Lung (tissue), 12 donors: ENCODE measurements around the gene NHLH1. TPM values are rescaled to one million over a fixed set of nuclear protein-coding genes. Genes with fewer than 3 reads are reported as not detected.
A peak's percentile ranks its signal among the peaks of the same experiment; 100 is the strongest.

Source experiments
- ATAC-seq: fragments of 200-7000 bp; cut with Tn5 transposase; one replicate; pipeline ENCODE4 v1.9.1; 2020; ENCODE audit warnings: moderate number of reproducible peaks; ENCODE audit not compliant: insufficient read depth, low FRiP score
- DNase-seq, 3 donors: peaks; one replicate each; pipeline ENCODE4 v3.0.0-alpha.2; 2013 to 2017
- H3K27ac ChIP-seq, 2 donors: one replicate each; pipeline ENCODE4 v1.5.1; 2013; ENCODE audit warnings: mild to moderate bottlenecking in 2 of 2, moderate library complexity in 2 of 2, control low read depth in 1 of 2, inconsistent platforms in 1 of 2, low read depth in 1 of 2, low read length in 1 of 2
- H3K27me3 ChIP-seq, 3 donors: one replicate each; pipeline ENCODE4 v1.5.1; 2013; ENCODE audit warnings: low read length in 2 of 3; ENCODE audit not compliant: control insufficient read depth in 3 of 3, insufficient read depth in 3 of 3
- H3K36me3 ChIP-seq, 4 donors: one replicate each; pipeline ENCODE4 v1.5.1; 2013; ENCODE audit warnings: low read length in 4 of 4, mild to moderate bottlenecking in 1 of 4, moderate library complexity in 1 of 4; ENCODE audit not compliant: control insufficient read depth in 4 of 4, insufficient read depth in 4 of 4
- H3K4me1 ChIP-seq, 5 donors: one replicate each; pipeline ENCODE4 v1.5.1; 2013; ENCODE audit warnings: low read length in 5 of 5, mild to moderate bottlenecking in 2 of 5, moderate library complexity in 1 of 5; ENCODE audit not compliant: control insufficient read depth in 5 of 5, insufficient read depth in 5 of 5
- H3K4me3 ChIP-seq: one replicate; pipeline ENCODE4 v1.5.1; 2013; ENCODE audit warnings: mild to moderate bottlenecking, control low read depth, moderate library complexity
- H3K9ac ChIP-seq, 2 donors: one replicate each; pipeline ENCODE4 v1.5.1; 2013; ENCODE audit warnings: low read length in 2 of 2, control low read depth in 1 of 2; ENCODE audit not compliant: insufficient read depth in 1 of 2
- H3K9me3 ChIP-seq, 4 donors: one replicate each; pipeline ENCODE4 v1.5.1; 2013; ENCODE audit warnings: low read length in 3 of 4, mild to moderate bottlenecking in 1 of 4, moderate library complexity in 1 of 4; ENCODE audit not compliant: control insufficient read depth in 4 of 4, insufficient read depth in 3 of 4
- WGBS, 2 donors: extraction: QIAGEN DNeasy Blood & Tissue Kit; methylation state at CpG; one replicate each; pipeline ENCODE4 v1.1.7; 2013; 5-methylcytosine and 5-hydroxymethylcytosine counted together
- polyA plus RNA-seq, 2 donors: library from polyadenylated mRNA; stranded (reverse); fragments of 200-250 nt; gene quantifications; one replicate each; pipeline ENCODE4 v1.2.1, GENCODE V29; 2013
- total RNA-seq, 2 donors: library from RNA; depleted of rRNA in 1 of 2; stranded (reverse); fragments of >200 nt in 1 of 2; gene quantifications; one replicate each; pipeline ENCODE4 v1.2.1, GENCODE V29; 2014 to 2021
- TF ChIP-seq, protein P1 (sequence below): IDR thresholded peaks from 2 replicates; pipeline ENCODE4 v1.5.1; 2012; ENCODE audit warnings: mild to moderate bottlenecking; ENCODE audit errors: control extremely low read depth, extremely low read depth
- donor health status: control.
- donor health status: control.
- donor health status: Bipolar disorder and iron deficiency.
- donor health status: healthy.
- donor health status: DM: yes; HTN: yes; CAD: no.

Gene NHLH1
- total and polyA plus RNA-seq, 4 donors = 0.09 to 0.21 (median 0.15) TPM

DNA sequence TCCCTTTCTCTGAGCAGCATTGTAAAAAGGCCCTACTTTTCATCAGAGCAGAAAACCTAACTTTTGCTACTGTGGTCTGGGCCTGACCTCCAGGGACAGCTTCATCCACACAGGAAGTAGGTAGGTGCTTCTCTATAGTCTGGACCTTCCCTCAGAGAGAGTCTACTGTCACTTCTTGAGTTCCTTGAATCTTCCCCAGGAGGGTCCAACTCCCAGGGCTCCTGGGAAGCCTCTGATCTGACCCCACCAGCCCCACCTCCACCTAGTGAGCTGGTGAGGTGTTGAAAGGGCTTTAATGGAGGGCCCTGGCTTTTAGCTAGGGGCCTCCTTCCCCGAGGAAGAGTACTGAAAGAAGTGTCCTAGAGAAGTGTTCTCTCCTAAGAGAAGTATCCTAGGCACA is 30.8 kb downstream of the NHLH1 start:
- H3K27ac ChIP-seq = no peak overlapping the region
- H3K4me1 ChIP-seq = peaks cover 2 to 20% (median 8%) of the 10 kb centered on the region in 5 donors
- ATAC-seq (no peak), DNase-seq (no peak)
- WGBS, 2 donors = 69 to 79% methylated on average over 1 of the region's 1 CpG
- no peak overlapping the region for H3K9ac ChIP-seq
- TF ChIP-seq, protein P1, sequence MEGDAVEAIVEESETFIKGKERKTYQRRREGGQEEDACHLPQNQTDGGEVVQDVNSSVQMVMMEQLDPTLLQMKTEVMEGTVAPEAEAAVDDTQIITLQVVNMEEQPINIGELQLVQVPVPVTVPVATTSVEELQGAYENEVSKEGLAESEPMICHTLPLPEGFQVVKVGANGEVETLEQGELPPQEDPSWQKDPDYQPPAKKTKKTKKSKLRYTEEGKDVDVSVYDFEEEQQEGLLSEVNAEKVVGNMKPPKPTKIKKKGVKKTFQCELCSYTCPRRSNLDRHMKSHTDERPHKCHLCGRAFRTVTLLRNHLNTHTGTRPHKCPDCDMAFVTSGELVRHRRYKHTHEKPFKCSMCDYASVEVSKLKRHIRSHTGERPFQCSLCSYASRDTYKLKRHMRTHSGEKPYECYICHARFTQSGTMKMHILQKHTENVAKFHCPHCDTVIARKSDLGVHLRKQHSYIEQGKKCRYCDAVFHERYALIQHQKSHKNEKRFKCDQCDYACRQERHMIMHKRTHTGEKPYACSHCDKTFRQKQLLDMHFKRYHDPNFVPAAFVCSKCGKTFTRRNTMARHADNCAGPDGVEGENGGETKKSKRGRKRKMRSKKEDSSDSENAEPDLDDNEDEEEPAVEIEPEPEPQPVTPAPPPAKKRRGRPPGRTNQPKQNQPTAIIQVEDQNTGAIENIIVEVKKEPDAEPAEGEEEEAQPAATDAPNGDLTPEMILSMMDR = no peak
- H3K27me3 ChIP-seq = no peaks in the 10 kb centered on the region
- no peaks in the 10 kb centered on the region for H3K36me3 ChIP-seq
- H3K4me3 ChIP-seq = no peak overlapping the region
- H3K9me3 ChIP-seq = no peaks in the 10 kb centered on the region

DNA sequence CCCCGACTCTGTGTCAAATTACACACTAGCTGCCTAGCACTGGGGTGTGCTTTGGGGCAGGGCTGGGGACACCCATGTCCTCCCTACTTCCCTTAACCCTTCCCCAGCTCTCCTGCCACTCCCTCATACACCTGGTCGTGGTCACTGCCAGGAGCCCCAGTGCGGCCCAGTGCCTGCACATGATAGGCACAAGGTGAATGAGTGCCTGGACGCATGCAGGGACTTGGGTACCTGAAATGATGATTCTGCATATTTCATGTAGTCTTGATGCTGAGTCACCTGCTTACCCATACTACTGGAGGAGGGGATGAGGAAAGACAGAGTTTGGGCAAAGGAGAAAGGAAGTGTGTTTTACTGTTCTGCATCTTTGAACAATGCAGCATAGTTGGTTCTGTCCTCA is 32.0 kb downstream of the NHLH1 start:
- no peak overlapping the region for H3K27ac ChIP-seq
- 84 to 90% methylated on average over 4 of the region's 4 CpGs for WGBS, 2 donors
- TF ChIP-seq, protein P1 = no peak

DNA sequence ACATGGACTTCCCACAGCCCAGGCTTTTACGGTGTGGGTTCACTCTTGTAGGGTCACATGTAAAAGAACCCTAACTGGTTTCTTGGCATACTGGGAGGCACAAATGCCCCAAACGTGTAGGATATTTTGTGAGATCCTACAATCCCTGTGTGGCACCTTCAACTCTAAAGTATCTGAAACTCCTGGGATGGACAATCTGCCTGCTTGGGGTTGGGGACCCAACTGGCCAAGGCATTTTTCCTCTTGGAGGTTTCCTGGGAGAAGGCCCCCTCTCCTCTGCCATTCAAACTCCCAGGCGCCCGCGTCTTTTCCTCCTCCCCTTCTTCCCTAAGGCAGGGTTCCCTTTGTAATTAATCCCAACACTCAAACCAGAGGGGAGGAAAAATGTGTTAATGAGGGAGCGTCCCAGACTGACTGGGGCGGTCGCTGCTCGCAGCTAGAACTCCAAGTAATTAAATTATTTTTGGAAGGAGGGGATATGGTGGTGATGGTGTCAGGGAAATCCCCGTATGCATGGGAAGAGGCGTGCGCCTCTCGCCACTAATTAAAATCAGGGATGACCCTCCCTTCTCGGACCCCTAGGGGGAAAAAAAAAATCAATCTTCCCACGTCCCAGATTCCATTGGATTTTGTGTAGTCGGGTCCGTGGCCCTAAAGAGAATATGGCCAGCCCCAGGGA is 32.8 kb downstream of the NHLH1 start:
- peak overlapping the region in 1 of 2 donors; percentile 21 for H3K27ac ChIP-seq
- H3K9ac ChIP-seq = peak overlapping the region; percentile 88 to 90
- DNase-seq = peak in 1 of 3 donors; percentile 11
- 45 to 51% methylated on average over 17 of the region's 17 CpGs for WGBS, 2 donors
- no peaks in the 10 kb centered on the region for H3K9me3 ChIP-seq
- H3K4me3 ChIP-seq = no peak overlapping the region
- TF ChIP-seq, protein P1 = no peak
- H3K27me3 ChIP-seq = no peaks in the 10 kb centered on the region
- ATAC-seq = no peak
- no peaks in the 10 kb centered on the region for H3K36me3 ChIP-seq
- peaks cover 3 to 25% (median 8%) of the 10 kb centered on the region in 5 donors for H3K4me1 ChIP-seq

More for the DNA sequence above, 32.0 kb downstream of the NHLH1 start:
- no peak overlapping the region for H3K9ac ChIP-seq
- no peak overlapping the region for H3K4me3 ChIP-seq
- ATAC-seq (no peak), DNase-seq (no peak)
- no peaks in the 10 kb centered on the region for H3K36me3 ChIP-seq
- H3K27me3 ChIP-seq = no peaks in the 10 kb centered on the region
- no peaks in the 10 kb centered on the region for H3K9me3 ChIP-seq
- H3K4me1 ChIP-seq = peaks cover 2 to 25% (median 8%) of the 10 kb centered on the region in 5 donors
